GM21576 (cell line): ENCODE measurements around the gene EFEMP1.

Source experiments
- ATAC-seq: cut with Tn5 transposase; IDR thresholded peaks from one replicate; pipeline ENCODE4 v1.9.1; 2021; ENCODE audit warnings: mild to moderate bottlenecking, moderate library complexity; ENCODE audit not compliant: unreplicated experiment

EFEMP1 gene

GRCh38 chr2:55923091-55923981 is at the start of gene EFEMP1:
TSS of gene EFEMP1 (minus strand) at chr2:55923782. CDS start at chr2:55922440, 1,342 bp downstream.
- ATAC-seq: no peak

- no peak for ATAC-seq
Observed at GRCh38 chr2:55970500-55970899, 46.9 kb upstream of the EFEMP1 start.

GRCh38 chr2:55968941-55969340 is 45.4 kb upstream of the EFEMP1 start:
- ATAC-seq: no peak

- no peak for ATAC-seq
Observed at GRCh38 chr2:55966401-55967118, 43.0 kb upstream of the EFEMP1 start.

- no peak for ATAC-seq
Observed at GRCh38 chr2:55965966-55966365, 42.4 kb upstream of the EFEMP1 start.

GRCh38 chr2:55965276-55965675 is 41.7 kb upstream of the EFEMP1 start:
- ATAC-seq: no peak

GRCh38 chr2:55962915-55963314 is 39.3 kb upstream of the EFEMP1 start:
- no peak for ATAC-seq

- no peak for ATAC-seq
Observed at GRCh38 chr2:55961318-55961911, 37.8 kb upstream of the EFEMP1 start.

- no peak for ATAC-seq
Observed at GRCh38 chr2:55958756-55959155, 35.2 kb upstream of the EFEMP1 start.

GRCh38 chr2:55957142-55957541 is 33.6 kb upstream of the EFEMP1 start:
- ATAC-seq: no peak

- ATAC-seq: no peak
Observed at GRCh38 chr2:55954306-55955035, 30.9 kb upstream of the EFEMP1 start.

- ATAC-seq: no peak
Observed at GRCh38 chr2:55952415-55952814, 28.8 kb upstream of the EFEMP1 start.

GRCh38 chr2:55951533-55951932 is 28.0 kb upstream of the EFEMP1 start:
- ATAC-seq: no peak

GRCh38 chr2:55949613-55950012 is 26.0 kb upstream of the EFEMP1 start:
- no peak for ATAC-seq

- no peak for ATAC-seq
Observed at GRCh38 chr2:55949211-55949610, 25.6 kb upstream of the EFEMP1 start.

GRCh38 chr2:55948176-55948923 is 24.8 kb upstream of the EFEMP1 start:
- no peak for ATAC-seq

- no peak for ATAC-seq
Observed at GRCh38 chr2:55947752-55948151, 24.2 kb upstream of the EFEMP1 start.

GRCh38 chr2:55946793-55947192 is 23.2 kb upstream of the EFEMP1 start:
- no peak for ATAC-seq

- no peak for ATAC-seq
Observed at GRCh38 chr2:55943466-55943865, 19.9 kb upstream of the EFEMP1 start.

- no peak for ATAC-seq
Observed at GRCh38 chr2:55936351-55936750, 12.8 kb upstream of the EFEMP1 start.
